ENCODE results near the gene KBTBD3. TPM values are rescaled to one million over a fixed set of nuclear protein-coding genes. Genes with fewer than 3 reads are reported as not detected.

The KBTBD3 gene
- total and polyA plus RNA-seq, 4 donors: 1.0 to 12.4 (median 2.4) TPM

DNA sequence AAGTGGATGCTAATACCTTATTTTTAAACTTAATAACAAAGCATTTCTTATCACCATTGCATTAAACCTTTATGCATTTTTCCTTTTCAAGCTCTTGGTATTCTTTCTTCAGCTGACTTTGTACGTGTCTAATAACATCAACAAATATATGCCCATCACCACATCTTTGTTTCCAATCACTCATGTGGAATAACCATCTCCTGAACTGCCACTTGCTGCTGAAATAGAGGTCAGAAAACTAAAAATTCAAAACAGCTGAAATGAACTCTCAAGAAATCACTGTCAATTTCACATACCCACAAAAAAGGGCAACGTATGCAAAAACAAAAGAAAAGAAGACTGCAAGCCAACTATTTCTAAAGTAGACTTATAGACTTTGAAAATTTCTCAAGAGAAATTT, 62.5 kb downstream of the KBTBD3 start:
- no peak overlapping the region for H3K27ac ChIP-seq (ENCODE audit: low read depth in 1 of 2, low read length in 2 of 2)
- no peak overlapping the region for H3K4me3 ChIP-seq (ENCODE audit: low read depth in 1 of 3, low read length in 3 of 3)
- 90% methylated on average over 2 of the region's 2 CpGs for WGBS
- no peak overlapping the region for H3K9ac ChIP-seq (ENCODE audit: low read depth in 1 of 2, low read length in 2 of 2)
- no peaks in the 10 kb centered on the region for H3K27me3 ChIP-seq (ENCODE audit: control insufficient read depth in 4 of 4, insufficient read depth in 4 of 4, low read length in 3 of 4)
- DNase-seq (ENCODE audit: low spot score): no peak
- TF ChIP-seq MAX (IDR thresholded peaks at IDR 0.05) (no peak), REST (IDR thresholded peaks at IDR 0.05) (no peak), HNF4G (IDR thresholded peaks at IDR 0.05) (no peak), GABPA (IDR thresholded peaks at IDR 0.05 in 1 of 2, conservative IDR thresholded peaks at IDR 0.05 in 1 of 2) (no peak), YY1 (IDR thresholded peaks at IDR 0.05) (no peak), EGR1 (IDR thresholded peaks at IDR 0.05; ENCODE audit: low read depth in 2 of 2) (no peak), TAF1 (conservative IDR thresholded peaks at IDR 0.05) (no peak), JUND (IDR thresholded peaks at IDR 0.05) (no peak), FOXA2 (IDR thresholded peaks at IDR 0.05) (no peak), SP1 (IDR thresholded peaks at IDR 0.05) (no peak), HNF4A (conservative IDR thresholded peaks at IDR 0.05) (no peak), RAD21 (IDR thresholded peaks at IDR 0.05) (no peak), NR2F2 (IDR thresholded peaks at IDR 0.05) (no peak), ATF3 (IDR thresholded peaks at IDR 0.05) (no peak)
- TF ChIP-seq, protein P1, sequence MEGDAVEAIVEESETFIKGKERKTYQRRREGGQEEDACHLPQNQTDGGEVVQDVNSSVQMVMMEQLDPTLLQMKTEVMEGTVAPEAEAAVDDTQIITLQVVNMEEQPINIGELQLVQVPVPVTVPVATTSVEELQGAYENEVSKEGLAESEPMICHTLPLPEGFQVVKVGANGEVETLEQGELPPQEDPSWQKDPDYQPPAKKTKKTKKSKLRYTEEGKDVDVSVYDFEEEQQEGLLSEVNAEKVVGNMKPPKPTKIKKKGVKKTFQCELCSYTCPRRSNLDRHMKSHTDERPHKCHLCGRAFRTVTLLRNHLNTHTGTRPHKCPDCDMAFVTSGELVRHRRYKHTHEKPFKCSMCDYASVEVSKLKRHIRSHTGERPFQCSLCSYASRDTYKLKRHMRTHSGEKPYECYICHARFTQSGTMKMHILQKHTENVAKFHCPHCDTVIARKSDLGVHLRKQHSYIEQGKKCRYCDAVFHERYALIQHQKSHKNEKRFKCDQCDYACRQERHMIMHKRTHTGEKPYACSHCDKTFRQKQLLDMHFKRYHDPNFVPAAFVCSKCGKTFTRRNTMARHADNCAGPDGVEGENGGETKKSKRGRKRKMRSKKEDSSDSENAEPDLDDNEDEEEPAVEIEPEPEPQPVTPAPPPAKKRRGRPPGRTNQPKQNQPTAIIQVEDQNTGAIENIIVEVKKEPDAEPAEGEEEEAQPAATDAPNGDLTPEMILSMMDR (IDR thresholded peaks at IDR 0.05; ENCODE audit: low read depth, low read length, missing input control): no peak
- H3K36me3 ChIP-seq (ENCODE audit: control insufficient read depth in 4 of 4, insufficient read depth in 3 of 4, low read depth in 1 of 4, low read length in 3 of 4): peaks cover 2 to 10% (median 6%) of the 10 kb centered on the region in 4 donors
- peaks cover 0 to 1% (median 0%) of the 10 kb centered on the region in 4 donors for H3K4me1 ChIP-seq (ENCODE audit: control insufficient read depth in 4 of 4, insufficient read depth in 4 of 4, low read length in 3 of 4)
- no peaks in the 10 kb centered on the region for H3K9me3 ChIP-seq (ENCODE audit: control insufficient read depth in 4 of 4, low read length in 3 of 4)

GRCh38 chr11:106014035-106014434, 63.1 kb downstream of the KBTBD3 start:
- Histone ChIP-seq H3K36me3 (ENCODE audit: control insufficient read depth in 4 of 4, insufficient read depth in 3 of 4, low read depth in 1 of 4, low read length in 3 of 4) (peaks cover 3 to 16% (median 9%) of the 10 kb centered on the region in 4 donors), H3K9ac (ENCODE audit: low read depth in 1 of 2, low read length in 2 of 2) (no peak overlapping the region), H3K27me3 (ENCODE audit: control insufficient read depth in 4 of 4, insufficient read depth in 4 of 4, low read length in 3 of 4) (no peaks in the 10 kb centered on the region), H3K27ac (ENCODE audit: low read depth in 1 of 2, low read length in 2 of 2) (no peak overlapping the region), H3K4me3 (ENCODE audit: low read depth in 1 of 3, low read length in 3 of 3) (no peak overlapping the region), H3K4me1 (ENCODE audit: control insufficient read depth in 4 of 4, insufficient read depth in 4 of 4, low read length in 3 of 4) (peaks cover 0 to 1% (median 0%) of the 10 kb centered on the region in 4 donors), H3K9me3 (ENCODE audit: control insufficient read depth in 4 of 4, low read length in 3 of 4) (no peaks in the 10 kb centered on the region)
- WGBS: 46% methylated on average over 2 of the region's 2 CpGs
- DNase-seq (ENCODE audit: low spot score): no peak
- TF ChIP-seq HNF4G (IDR thresholded peaks at IDR 0.05) (no peak), NR2F2 (IDR thresholded peaks at IDR 0.05) (no peak), YY1 (IDR thresholded peaks at IDR 0.05) (no peak), HNF4A (conservative IDR thresholded peaks at IDR 0.05) (peak in 1 of 2 donors; percentile 11), FOXA1 (IDR thresholded peaks at IDR 0.05) (no peak)

Measured in liver (tissue), 9 donors.